ENCODE results near the gene RPL14. TPM values are rescaled to one million over a fixed set of nuclear protein-coding genes. Genes with fewer than 3 reads are reported as not detected.

RPL14 gene
- polyA plus RNA-seq, 3 donors = 316 to 377 (median 348) TPM

GRCh38 chr3:40487172-40487571 is 30.0 kb downstream of the RPL14 start:
- H3K4me3 ChIP-seq (replicated peaks in 1 of 3; ENCODE audit: low read depth in 2 of 3, low read length in 3 of 3) = no peak overlapping the region
- no peaks in the 10 kb centered on the region for H3K79me2 ChIP-seq (ENCODE audit: insufficient read depth, low read length)
- peaks cover 45 to 69% of the 10 kb centered on the region in 2 donors for H3K36me3 Mint-ChIP-seq
- DNase-seq = no peak
- no peak overlapping the region for H3K9ac ChIP-seq (ENCODE audit: insufficient read depth, low read length, poor library complexity, severe bottlenecking)
- H2AFZ ChIP-seq (ENCODE audit: insufficient read depth, low read depth, low read length, poor library complexity, severe bottlenecking) = no peak overlapping the region
- H3K27me3 ChIP-seq (ENCODE audit: control insufficient read depth in 2 of 2, insufficient read depth in 2 of 2, low read length in 2 of 2) = no peaks in the 10 kb centered on the region
- H3K4me1 Mint-ChIP-seq = no peaks in the 10 kb centered on the region
- intact Hi-C loops (cut with micrococcal nuclease) = no loop called here
- no peak overlapping the region for H3K4me2 ChIP-seq (replicated peaks; ENCODE audit: extremely low read depth, low read length, poor library complexity, severe bottlenecking)
- peaks cover 0 to 3% (median 0%) of the 10 kb centered on the region in 3 donors for H3K27me3 Mint-ChIP-seq (ENCODE audit: low read depth in 3 of 3)
- WGBS (ENCODE audit: insufficient coverage) = 100% methylated on average over 1 of the region's 3 CpGs
- peaks cover 18 to 33% (median 23%) of the 10 kb centered on the region in 7 donors for H3K9me3 Mint-ChIP-seq
- H3K9me3 ChIP-seq (replicated peaks in 1 of 2; ENCODE audit: control insufficient read depth in 1 of 2, insufficient read depth in 1 of 2, low read length in 2 of 2) = peaks cover 22 to 30% of the 10 kb centered on the region in 2 donors
- H4K20me1 ChIP-seq (ENCODE audit: insufficient read depth, low read length) = no peaks in the 10 kb centered on the region
- H3K27ac ChIP-seq (ENCODE audit: low read depth in 1 of 2, low read length in 2 of 2) = no peak overlapping the region
- TF ChIP-seq CTCF (IDR thresholded peaks at IDR 0.05) = no peak
- H3K4me3 Mint-ChIP-seq = no peak overlapping the region
- no peaks in the 10 kb centered on the region for H3K4me1 ChIP-seq (ENCODE audit: control insufficient read depth in 1 of 2, insufficient read depth in 2 of 2, low read length in 2 of 2)
- H3K36me3 ChIP-seq (replicated peaks in 1 of 2; ENCODE audit: control insufficient read depth in 1 of 2, insufficient read depth in 2 of 2, low read length in 2 of 2) = peaks cover 53 to 62% of the 10 kb centered on the region in 2 donors
- no peak overlapping the region for H3K27ac Mint-ChIP-seq

GRCh38 chr3:40490916-40491315 is 33.8 kb downstream of the RPL14 start:
- Histone ChIP-seq H3K4me3 (replicated peaks in 1 of 3; ENCODE audit: low read depth in 2 of 3, low read length in 3 of 3) (no peak overlapping the region), H3K36me3 (replicated peaks in 1 of 2; ENCODE audit: control insufficient read depth in 1 of 2, insufficient read depth in 2 of 2, low read length in 2 of 2) (peaks cover 21 to 25% of the 10 kb centered on the region in 2 donors), H3K79me2 (ENCODE audit: insufficient read depth, low read length) (no peaks in the 10 kb centered on the region), H3K4me1 (ENCODE audit: control insufficient read depth in 1 of 2, insufficient read depth in 2 of 2, low read length in 2 of 2) (no peaks in the 10 kb centered on the region), H2AFZ (ENCODE audit: insufficient read depth, low read depth, low read length, poor library complexity, severe bottlenecking) (no peak overlapping the region), H3K27me3 (ENCODE audit: control insufficient read depth in 2 of 2, insufficient read depth in 2 of 2, low read length in 2 of 2) (no peaks in the 10 kb centered on the region), H4K20me1 (ENCODE audit: insufficient read depth, low read length) (no peaks in the 10 kb centered on the region), H3K27ac (ENCODE audit: low read depth in 1 of 2, low read length in 2 of 2) (no peak overlapping the region), H3K4me2 (replicated peaks; ENCODE audit: extremely low read depth, low read length, poor library complexity, severe bottlenecking) (no peak overlapping the region), H3K9ac (ENCODE audit: insufficient read depth, low read length, poor library complexity, severe bottlenecking) (no peak overlapping the region), H3K9me3 (replicated peaks in 1 of 2; ENCODE audit: control insufficient read depth in 1 of 2, insufficient read depth in 1 of 2, low read length in 2 of 2) (peaks cover 22 to 24% of the 10 kb centered on the region in 2 donors)
- no peak overlapping the region for H3K4me3 Mint-ChIP-seq
- peaks cover 18 to 24% (median 22%) of the 10 kb centered on the region in 7 donors for H3K9me3 Mint-ChIP-seq
- no peak overlapping the region for H3K27ac Mint-ChIP-seq
- intact Hi-C loops (cut with micrococcal nuclease) = no loop called here
- H3K4me1 Mint-ChIP-seq = no peaks in the 10 kb centered on the region
- H3K36me3 Mint-ChIP-seq = peaks cover 29 to 32% of the 10 kb centered on the region in 2 donors
- TF ChIP-seq CTCF (IDR thresholded peaks at IDR 0.05) = no peak
- DNase-seq = no peak
- no CpG with 5 or more reads among the region's 5 CpGs for WGBS (ENCODE audit: insufficient coverage)
- peaks cover 0 to 3% (median 0%) of the 10 kb centered on the region in 3 donors for H3K27me3 Mint-ChIP-seq (ENCODE audit: low read depth in 3 of 3)
